Superior temporal gyrus (tissue), 1 donor: ENCODE measurements around the gene SEMA7A.

ENCODE experiments used
- DNase-seq: peaks from one replicate; pipeline ENCODE4 v3.0.0-alpha.2; 2016; ENCODE audit errors: extremely low spot score

SEMA7A gene

GRCh38 chr15:74415966-74416916 is 17.5 kb downstream of the SEMA7A start:
- peak; percentile 19 for DNase-seq

- DNase-seq: no peak
Measured at GRCh38 chr15:74414603-74415338, 19.0 kb downstream of the SEMA7A start.

GRCh38 chr15:74414081-74414580 is 19.6 kb downstream of the SEMA7A start:
- DNase-seq: no peak

GRCh38 chr15:74413350-74414080 is 20.2 kb downstream of the SEMA7A start:
- no peak for DNase-seq

- no peak for DNase-seq
Measured at GRCh38 chr15:74412159-74412558, 21.6 kb downstream of the SEMA7A start.

GRCh38 chr15:74411686-74412085 is 22.1 kb downstream of the SEMA7A start:
- no peak for DNase-seq

GRCh38 chr15:74410502-74410901 is 23.3 kb downstream of the SEMA7A start:
- DNase-seq: no peak

GRCh38 chr15:74409225-74409624 is 24.5 kb downstream of the SEMA7A start:
- DNase-seq: no peak

- DNase-seq: no peak
Measured at GRCh38 chr15:74408815-74409214, 24.9 kb downstream of the SEMA7A start.

GRCh38 chr15:74408385-74408784 is 25.4 kb downstream of the SEMA7A start:
- no peak for DNase-seq

- peak; percentile 53 for DNase-seq
Measured at GRCh38 chr15:74406992-74407705, 26.6 kb downstream of the SEMA7A start.

- DNase-seq: no peak
Measured at GRCh38 chr15:74406517-74406916, 27.2 kb downstream of the SEMA7A start.

- no peak for DNase-seq
Measured at GRCh38 chr15:74405823-74406222, 27.9 kb downstream of the SEMA7A start.

GRCh38 chr15:74403991-74404563 is 29.7 kb downstream of the SEMA7A start:
- DNase-seq: peak; percentile 57

- DNase-seq: no peak
Measured at GRCh38 chr15:74403588-74403919, 30.2 kb downstream of the SEMA7A start.

- no peak for DNase-seq
Measured at GRCh38 chr15:74402873-74403587, 30.7 kb downstream of the SEMA7A start.

GRCh38 chr15:74402337-74402841 is 31.4 kb downstream of the SEMA7A start:
- DNase-seq: no peak

GRCh38 chr15:74400915-74401757 is 32.6 kb downstream of the SEMA7A start:
- no peak for DNase-seq

GRCh38 chr15:74400313-74400860 is 33.4 kb downstream of the SEMA7A start:
- no peak for DNase-seq
